HG03175 (cell line): Measurements from ENCODE around the gene MBP.
A peak's percentile ranks its signal among the peaks of the same experiment; 100 is the strongest.

Experiments used
- ATAC-seq: cut with Tn5 transposase; IDR thresholded peaks from one replicate; pipeline ENCODE4 v1.9.1; 2021; ENCODE audit warnings: mild to moderate bottlenecking, moderate library complexity; ENCODE audit not compliant: unreplicated experiment

MBP gene

DNA sequence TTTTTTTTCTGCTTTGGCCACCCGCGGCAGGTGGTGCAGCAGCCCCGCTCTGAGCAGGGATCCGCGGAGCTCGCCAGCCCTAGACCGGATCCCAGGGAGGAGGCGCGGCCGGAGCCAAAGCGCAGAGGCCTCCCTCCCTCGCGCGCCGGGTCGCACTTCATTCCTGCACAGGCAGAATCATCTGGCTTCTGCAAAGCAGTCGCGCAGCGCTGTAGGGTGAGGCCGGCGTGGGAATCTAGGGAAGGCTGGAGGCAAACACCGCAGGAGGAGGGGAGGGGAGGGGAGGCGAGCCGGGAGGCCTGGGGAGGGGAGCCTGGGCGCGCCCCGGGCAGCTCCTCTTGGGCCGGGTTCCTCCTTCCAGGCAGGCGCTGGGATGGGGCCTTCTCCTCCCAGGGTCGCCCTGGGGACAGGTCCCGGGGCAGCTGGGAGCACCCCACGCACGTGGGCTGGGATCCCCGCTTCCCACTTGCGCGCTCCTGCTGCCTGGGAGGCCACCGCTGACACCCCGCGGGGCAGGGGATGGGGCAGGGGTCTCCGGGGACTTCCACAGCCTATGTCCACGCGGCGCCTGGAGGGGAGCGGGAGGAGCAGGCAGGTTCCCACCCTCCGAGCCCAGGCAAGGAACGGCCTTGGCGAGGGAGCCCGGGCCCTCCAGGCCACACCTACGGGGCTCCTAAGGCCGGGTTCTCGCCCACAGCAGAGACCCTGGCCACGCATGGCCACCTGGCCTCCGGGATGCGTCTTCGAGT, 45.0 kb downstream of the MBP start:
- ATAC-seq = no peak

DNA sequence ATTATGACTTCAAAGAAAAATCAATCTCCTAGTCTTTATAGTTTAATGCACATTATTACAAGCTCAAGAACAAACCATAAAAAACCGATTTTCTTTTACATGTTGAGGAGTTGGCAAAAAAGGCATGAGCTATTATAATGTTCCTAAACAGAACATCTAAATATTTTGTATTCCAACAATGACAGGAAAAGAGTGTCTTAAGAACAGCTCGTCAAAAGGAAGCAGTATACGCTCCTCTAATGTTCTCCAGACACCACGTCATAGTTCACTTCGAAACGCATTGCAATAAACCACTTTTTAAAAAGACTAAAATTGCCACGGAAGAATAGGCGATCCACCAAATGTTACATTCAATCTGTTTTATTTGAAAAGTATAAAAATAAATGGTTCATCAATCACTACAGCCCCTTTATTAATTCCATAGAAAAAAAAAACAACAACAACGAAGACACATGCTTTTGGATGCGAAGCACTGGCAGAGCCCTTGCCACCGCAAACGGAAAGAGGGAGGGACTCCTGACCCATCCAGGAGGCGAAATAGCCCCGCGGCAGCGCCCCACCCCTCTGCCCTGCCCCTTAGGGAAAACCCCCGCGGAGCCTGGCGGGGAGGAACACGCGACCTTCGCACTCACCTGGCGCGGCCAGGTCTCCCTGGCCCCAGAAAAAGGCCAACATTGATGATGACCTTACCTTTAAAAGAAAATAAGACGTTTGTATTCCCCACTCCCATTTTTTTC, 45.8 kb downstream of the MBP start:
- no peak for ATAC-seq

DNA sequence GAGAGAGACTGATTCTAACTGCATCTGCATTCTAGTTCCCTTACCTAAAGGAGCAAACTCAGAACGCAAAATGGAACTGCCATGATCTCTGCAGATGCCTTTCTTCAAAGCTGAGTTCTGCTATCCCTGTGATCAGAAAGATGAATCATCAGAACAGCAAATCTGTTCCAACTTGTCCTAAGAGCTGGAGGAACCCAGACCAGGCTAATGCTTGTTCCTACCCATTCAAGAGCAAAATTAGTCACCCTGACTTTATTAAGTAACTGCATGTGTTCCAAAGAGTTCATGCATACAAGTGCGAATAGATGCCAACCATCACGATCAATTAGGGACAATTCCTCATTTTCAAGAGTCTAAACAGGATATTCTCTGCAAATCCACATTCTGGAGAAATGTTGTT, 46.5 kb downstream of the MBP start:
- no peak for ATAC-seq

DNA sequence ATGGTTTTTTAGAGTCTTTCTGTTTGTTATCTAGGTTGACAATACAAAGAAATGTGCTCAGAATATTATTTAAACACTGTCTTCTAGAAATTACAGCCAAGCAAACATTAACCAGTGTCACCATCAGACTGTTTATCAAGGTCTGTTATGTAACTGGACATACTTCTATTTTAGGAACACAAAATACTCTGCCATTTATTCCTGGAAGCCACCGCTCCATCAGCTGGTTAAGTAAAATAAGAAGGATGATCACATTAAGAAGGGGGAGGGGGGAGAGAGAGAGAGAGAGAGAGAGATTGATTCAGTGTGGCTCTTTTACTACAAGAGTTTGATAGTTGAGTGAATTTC, 47.9 kb downstream of the MBP start:
- ATAC-seq = no peak

DNA sequence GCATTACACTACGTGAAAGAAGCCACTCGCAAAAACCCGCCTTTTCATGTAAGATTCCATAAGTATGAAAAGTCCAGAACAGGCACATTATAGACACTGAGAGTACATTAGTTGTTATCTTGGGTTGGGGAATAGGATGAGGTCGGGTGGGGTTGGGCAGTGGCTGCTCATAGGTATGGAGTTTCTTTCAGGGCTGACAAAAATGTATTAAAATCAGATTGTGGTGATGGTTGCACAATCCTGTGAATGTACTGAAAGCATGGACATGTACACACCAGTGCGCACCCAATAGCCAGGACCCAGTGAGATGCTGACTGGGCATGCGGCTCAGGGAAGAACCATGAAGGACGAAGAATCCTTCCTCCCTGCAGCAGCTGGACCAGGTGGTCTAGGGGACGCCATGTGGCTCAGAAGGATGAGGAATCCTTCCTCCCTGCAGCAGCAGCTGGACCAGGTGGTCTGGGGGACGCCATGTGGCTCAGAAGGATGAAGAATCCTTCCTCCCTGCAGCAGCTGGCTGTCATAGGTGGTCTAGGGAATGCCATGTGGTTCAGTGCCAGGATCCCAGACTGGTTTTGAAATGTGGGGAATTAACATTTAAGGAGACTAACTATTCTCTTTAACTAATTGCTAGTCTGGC, 50.1 kb downstream of the MBP start:
- no peak for ATAC-seq

DNA sequence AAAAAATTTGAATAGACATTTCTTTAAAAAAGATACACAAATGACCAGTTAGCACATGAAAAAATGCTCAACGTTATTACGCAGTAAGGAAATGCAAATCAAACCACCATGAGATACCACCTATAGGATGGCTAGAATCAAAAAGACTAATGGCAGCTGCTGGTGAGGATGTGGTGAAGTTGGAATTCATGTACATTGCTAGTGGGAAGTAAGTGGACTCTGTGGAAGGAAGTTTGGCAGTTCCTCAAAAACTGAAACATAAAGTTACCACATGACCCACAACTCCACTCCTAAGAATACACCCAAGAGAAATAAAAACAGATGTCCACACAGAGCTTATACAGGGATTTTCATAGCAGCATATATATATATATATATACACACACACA, 51.2 kb downstream of the MBP start:
- no peak for ATAC-seq

DNA sequence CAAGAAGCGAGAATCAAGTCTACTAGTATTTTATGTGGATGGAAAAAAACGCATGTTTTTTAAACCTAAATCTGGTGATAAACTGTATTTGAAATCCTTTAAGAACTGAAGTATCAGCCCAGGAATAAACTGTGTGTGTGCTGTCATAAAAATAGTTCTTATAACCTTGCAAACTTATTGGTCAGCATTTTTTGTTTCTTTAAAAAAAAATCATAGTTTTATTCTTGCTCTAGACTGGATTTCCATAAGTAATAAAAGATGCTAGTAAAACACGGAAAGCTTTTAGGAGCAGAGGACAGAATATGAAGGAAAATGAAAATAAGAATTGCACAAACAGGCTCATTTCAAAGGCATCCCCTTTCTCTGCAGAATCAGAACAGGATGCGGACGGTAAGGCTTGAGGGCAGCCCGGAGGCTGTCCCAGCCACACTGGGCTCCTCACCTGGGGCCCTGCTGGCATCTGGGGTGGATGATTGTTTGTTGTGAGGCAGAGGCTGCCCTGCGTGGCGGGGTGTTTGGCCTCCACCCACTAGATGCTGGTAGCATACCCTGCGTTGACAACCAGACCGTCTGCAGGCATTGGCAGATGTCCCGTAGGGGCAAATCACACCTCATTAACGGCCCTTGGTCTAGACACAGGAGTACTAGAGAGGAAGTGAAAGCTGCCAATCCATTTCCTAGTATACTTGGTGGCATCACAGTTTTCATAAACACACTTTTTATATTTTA, 52.5 kb downstream of the MBP start:
- peak; percentile 98 for ATAC-seq

DNA sequence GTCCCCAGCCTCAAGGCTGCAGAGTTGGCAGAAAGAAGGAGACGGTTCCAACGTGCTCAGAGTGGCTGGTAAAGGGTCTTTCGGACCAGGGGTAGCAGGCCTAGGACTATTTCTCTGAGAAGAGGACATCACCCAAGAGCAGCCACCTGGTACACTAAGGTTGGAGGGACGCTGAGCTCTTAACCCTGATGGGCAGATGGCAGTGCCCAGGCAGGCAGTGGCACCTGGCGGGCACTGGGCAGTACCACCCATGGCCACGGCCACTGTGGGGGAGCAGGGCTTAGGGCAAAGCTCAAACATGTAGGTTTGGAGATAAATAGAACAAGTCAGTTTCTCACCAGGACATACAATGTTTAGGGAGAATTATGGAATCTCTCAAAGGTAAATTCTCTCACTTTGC, 53.5 kb downstream of the MBP start:
- no peak for ATAC-seq

DNA sequence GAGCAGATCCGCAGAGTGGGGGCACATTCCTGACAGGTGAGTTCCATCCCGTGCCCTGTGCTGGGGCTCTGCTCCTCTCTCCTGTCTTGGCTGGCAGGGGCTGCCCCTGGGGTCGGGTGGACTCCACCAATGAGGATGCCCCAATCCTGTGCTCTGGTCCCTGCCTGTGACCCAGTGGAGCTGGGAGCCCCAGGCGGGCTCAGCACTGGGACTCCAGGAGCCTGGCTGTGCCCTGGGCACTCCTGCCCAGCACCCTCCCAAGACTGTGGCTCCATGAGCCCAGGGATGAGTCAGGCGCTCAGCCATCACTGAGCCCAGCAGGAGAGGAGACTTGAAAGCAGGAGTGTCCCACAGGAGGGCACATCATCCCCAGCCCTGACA, 53.9 kb downstream of the MBP start:
- ATAC-seq = no peak

DNA sequence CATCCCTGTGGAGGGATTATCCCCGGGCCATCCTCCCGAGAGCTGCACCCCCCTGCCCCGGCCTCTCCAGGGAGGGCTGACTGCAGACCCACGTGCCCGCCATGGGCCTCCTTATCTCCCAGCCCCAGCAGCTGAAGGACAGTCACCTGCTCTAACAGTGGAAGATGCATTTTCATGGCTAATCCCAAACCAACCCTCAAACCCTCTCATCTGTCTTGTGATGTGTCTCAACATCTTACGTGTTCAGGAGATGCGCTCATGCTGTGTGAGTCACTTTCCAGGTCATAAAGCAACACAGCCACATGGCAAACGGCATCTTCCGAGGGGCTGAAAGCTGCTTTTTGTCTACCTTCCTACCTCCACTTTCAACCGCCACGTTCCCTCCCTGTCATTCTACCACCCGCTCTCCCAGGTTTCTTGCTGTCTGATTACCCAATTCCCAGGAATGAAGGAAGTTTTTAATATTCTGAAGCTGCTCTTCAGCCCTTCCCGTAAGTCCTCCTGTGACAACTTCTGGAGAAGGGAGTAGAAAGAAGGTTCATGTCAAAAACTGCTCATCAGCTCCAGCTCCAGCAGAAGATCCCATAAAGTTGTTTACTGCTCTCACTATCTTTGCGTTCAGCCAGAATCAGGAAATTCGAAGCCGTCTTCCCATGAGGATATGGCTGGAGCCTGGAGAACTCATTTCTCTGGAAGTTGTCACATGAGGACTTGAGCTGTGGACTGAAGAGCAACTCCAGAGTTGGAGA, 54.5 kb downstream of the MBP start:
- ATAC-seq = no peak

DNA sequence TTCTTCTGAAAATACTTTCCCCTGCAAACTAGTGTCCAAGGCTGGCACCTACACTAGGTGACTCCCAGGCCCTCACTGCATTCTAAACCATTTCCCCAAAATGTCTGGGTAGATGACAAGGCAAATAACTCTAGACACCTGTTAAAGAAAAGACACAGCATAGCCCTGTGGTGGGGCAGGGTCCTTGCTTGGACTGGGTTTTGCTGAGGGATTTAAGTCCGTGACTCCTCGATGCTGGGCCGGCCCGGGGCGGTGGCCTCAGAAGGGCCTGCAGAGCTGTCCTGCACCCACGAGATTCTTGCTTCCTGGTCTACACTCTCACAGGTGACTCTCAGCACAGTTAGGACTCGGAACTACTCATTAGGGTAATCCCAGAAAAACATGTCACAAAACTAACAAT, 55.2 kb downstream of the MBP start:
- no peak for ATAC-seq

DNA sequence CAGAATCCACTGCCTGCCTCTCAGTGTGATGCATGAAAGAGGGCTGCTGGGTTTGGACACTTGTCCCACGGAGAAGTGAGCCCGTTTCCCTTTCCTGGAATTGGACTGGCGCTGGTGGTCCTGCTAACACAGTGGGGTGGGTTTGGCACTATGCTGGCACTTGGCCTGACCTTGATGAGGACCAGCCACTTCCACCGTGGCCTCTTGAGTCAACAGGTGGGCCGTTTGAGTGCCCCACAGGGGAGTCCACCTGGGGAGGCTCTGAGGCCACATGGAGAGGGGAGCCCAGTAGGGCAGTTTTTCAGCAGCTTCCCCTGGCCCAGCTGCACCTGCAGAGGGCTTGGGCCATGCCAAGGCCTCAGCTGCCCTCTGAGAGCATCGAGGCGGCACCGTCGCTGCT, 56.5 kb downstream of the MBP start:
- no peak for ATAC-seq

DNA sequence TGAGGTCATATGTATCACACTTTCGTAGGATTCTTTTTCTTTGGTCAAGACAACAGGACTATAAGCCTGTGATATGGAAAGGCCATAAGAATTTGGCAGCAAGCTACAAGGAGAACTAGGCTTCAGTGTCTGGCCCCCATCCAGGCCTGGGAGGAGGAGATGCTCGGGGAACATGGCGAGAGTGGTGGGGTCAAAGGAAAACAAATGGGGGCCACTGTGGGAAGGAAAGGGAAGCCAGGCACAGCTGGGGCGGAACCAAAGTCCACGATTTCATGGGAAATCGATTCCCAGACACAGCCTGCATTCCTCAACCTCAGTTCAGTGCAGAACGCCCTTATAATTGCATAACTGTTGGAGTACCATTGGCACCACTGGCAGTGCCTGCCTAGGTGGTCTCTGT, 58.2 kb downstream of the MBP start:
- no peak for ATAC-seq

DNA sequence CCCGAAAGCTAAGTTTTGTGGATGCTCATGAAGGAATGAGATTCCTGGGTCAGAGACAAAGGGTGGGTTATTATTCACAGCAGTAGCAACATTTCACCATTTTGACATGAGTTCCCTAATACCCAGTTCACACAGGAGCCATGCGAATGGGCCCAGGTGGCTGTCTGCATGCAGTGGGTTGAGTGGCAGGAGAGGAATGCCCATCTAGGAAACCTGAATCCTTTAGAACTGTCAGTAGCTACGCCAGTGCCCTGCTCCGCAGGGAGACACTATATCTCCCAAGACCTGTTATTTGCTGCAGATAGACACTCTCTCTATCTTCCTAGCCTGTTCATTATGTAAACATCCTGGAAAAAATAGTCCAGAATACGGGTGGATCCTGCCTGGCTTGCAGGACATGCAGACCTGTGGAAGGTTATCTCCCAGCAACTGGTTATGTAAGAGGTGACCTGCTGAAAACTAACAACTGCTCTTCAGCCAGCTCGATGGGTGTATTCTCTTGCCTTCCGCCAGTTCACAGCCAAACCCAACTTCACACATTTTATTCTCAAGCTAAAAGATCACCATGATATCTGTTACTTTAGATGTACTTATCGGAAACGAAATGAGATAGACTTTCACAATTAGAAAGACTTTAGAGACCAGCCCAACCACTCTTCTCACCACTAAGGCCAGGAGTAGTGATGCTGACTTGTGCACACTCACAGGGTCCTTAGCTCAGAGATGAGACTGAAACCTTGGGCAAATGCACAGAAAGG, 59.1 kb downstream of the MBP start:
- ATAC-seq = peak; percentile 50

DNA sequence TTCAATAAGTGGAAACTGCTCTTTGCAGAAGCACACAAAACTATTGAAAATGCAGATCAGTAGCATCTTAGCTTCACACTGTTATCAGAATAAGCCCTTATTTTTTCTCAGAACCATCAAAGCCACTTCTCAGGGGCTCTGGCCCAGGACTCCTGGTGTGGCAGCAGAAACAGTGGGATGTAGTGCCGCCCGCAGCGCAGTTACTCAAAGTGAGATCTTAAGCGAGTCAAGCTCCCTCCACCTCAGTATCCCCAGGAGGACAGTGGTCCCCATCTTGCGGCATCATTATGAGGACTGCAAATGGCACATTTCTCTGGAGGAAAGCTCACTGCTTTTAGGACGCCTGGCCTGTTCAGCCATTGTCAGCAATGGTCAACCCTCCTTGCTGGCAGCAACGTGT, 60.0 kb downstream of the MBP start:
- ATAC-seq = no peak

DNA sequence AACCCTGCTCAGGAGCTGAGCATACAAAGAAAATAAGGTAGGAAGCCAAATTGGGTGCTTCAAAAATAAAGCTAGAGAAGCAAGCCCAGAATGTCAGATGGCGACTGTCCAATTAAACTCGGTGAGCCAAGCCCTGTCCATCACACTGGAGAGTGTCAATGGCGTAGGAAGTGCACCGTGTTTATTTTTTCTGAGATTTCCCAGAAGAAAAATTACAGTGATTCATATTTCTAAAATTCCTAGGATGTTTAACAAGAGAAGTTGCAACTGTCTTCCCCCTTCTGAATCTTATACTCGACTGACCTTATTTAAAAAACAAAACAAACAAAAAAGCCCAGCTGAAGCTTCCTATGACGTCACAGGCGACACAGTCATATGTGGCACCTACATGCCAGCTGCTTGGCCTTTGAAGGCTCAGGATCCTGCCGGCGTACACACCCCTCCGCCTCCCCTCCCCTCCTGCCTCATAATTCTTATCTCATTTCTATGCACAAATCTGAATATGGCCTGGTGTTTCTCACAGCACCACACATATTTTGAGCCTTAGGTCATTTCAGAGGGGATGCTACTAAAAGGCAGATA, 60.8 kb downstream of the MBP start:
- ATAC-seq = no peak

DNA sequence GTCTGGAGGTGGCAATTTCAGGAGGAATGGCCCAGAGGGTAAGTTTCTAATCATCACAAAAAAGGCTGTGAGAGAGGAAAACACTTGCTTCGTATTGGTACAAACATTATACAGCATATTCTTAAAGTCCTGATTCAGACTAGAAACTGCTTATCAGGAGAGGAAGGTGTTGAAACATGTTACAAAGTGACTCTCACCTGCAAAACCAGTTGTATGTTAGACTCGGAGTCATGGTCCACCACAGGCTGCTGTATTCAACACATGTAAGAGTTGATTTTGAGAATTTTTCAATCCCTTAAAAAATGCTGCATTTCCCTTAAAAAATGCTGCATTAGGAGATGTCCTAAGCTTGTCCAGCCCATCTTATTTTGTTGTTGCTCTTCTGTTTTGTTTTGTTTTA, 61.5 kb downstream of the MBP start:
- ATAC-seq = no peak

DNA sequence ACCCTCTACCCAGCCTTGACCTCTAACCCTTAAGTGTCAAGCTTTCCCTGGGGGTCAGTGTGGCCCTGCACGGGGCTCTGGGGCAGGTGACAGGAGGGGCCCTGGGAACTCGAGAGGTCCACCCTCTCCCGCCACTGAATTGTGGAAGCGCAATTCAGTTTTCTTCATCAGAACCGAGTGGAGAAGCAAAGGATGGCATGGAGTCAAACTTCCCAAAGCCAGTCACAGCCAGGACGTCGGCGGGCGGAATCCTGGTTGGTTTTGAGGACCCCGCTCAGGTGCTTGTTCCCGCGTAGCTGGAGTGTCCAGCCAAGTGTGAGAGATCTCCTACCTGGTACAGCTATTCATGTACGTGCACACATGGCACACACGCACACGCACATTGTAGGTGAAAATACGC, 62.0 kb downstream of the MBP start:
- no peak for ATAC-seq

DNA sequence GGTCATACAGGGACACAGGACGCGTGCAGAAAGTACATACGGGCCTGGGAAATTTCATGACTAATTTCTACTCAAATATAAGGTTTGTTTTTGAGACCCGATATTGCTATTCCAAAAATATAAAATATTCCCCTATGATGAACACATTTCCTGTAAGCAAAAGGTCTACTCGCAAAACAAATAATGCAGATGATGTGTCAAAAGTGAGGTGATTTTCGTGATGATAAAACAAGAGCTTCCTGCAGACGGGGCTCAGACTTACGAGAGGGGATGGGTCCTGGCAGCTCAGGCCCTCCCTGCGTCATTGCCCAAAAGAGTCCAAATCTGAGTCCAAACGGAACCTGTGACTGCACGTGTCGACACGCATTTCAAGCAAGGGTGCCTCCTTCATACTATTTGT, 62.7 kb downstream of the MBP start:
- no peak for ATAC-seq

DNA sequence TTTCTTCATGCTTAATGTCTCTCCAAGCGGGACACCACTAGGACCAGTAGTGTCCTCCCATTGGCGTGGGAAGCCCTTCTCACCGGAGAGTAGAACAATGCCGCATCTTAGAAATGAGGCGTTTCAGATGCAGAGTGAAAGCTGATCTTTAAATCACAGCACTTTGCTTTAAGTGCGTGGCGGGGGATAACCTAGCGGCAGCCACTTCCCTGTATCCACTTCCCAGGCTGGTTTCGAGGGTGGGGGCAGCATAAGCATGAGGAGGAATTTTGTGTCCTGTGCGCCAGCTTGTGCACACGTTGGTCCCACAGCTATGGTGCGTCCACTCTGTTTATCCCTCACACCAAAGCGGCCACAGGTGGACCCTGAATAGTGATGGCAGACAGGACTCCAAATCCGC, 63.1 kb downstream of the MBP start:
- ATAC-seq = no peak
